ENCODE measurements around the gene WBP11.
"Not testable (repeated sequence)": the region's sequence is repeated elsewhere in the genome, so short reads cannot be mapped to it uniquely, and the experiment has no call there.

DNA sequence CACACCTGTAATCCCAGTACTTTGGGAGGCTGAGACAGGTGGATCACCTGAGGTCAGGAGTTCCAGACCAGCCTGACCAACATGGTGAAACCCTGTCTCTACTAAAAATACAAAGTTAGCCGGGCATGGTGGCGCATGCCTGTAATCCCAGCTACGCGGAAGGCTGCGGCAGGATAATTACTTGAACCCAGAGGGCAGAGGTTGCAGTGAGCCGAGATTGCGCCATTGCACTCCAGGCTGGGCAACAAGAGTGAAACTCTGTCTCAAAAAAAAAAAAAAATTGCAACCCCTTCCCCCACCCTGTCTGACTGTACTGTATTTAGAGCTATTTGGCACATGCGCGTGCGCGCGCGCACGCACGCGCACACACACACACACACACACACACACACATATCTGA is 66.8 kb downstream of the WBP11 start:
- TF ChIP-seq CTCF (IDR thresholded peaks at IDR 0.05; ENCODE audit: insufficient read depth, low read length, poor library complexity, severe bottlenecking); EZH2phosphoT487 (conservative IDR thresholded peaks at IDR 0.05; ENCODE audit: low read length): not testable (repeated sequence)
